K562 (cell line): ENCODE measurements around the gene ACAP3. TPM values are rescaled to one million over a fixed set of nuclear protein-coding genes. Genes with fewer than 3 reads are reported as not detected.
A peak's percentile ranks its signal among the peaks of the same experiment; 100 is the strongest.

Experiments used
- ATAC-seq: fragments of 200-7000 bp; cut with Tn5 transposase; 3 replicates; pipeline ENCODE4 v1.9.1; 2020; ENCODE audit warnings: moderate library complexity
- BruUV-seq: library from RNA; stranded (reverse); fragments of 400-500 nt; replicated peaks from 2 replicates; lab custom pipeline; 2021; lab: Mats Ljungman, UMichigan
- CTCF ChIA-PET: fragments of 300-600 bp; formaldehyde crosslinking; extraction: SDS; loops from one replicate; lab custom pipeline; 2021; ENCODE audit warnings: low intra/inter-chr PET ratio; lab: Yijun Ruan, JAX
- POLR2A ChIA-PET: fragments of 300-600, 350-650 bp; sonication (Branson Sonifier 250); formaldehyde crosslinking; extraction: SDS; loops from one replicate; lab custom pipeline; 2021; ENCODE audit warnings: antibody characterized with exemption, inconsistent platforms; lab: Yijun Ruan, JAX
- DNase-seq, 4 experiments: peaks; one replicate each; pipeline versions ENCODE4 v3.0.0 to v3.0.0-alpha.2; 2011 to 2018; ENCODE audit warnings: low spot score in 3 of 4, mixed read lengths in 3 of 4; ENCODE audit errors: extremely low read depth in 1 of 4
- FAIRE-seq: peaks from 2 replicates; lab custom pipeline; 2011; peaks lifted over from hg19 to GRCh38; lab: Jason Lieb, UNC
- H2AFZ ChIP-seq: 2 replicates; pipeline ENCODE4 v1.6.0; 2011; ENCODE audit warnings: low read depth, low read length, control low read depth, inconsistent platforms
- H3K27ac ChIP-seq: fragments of 200-600 bp; 3 replicates; pipeline ENCODE4 v1.8.0; 2011; ENCODE audit warnings: low read depth, mild to moderate bottlenecking, control low read depth, inconsistent platforms, low read length, moderate library complexity, mixed read lengths; ENCODE audit errors: extremely low read depth
- H3K27me3 ChIP-seq, 2 experiments: fragments of 300-600 bp in 1 of 2; 2 replicates in 1 of 2; 3 replicates in 1 of 2; pipeline versions ENCODE4 v1.6.0 to v1.8.0; 2011; ENCODE audit warnings: inconsistent platforms in 2 of 2, low read length in 2 of 2, mild to moderate bottlenecking in 1 of 2, mixed read lengths in 1 of 2, moderate library complexity in 1 of 2; ENCODE audit not compliant: control insufficient read depth in 2 of 2, insufficient read depth in 2 of 2
- H3K36me3 ChIP-seq: fragments of 300-600 bp; 3 replicates; pipeline ENCODE4 v1.8.0; 2011; ENCODE audit warnings: mild to moderate bottlenecking, low read length, inconsistent platforms; ENCODE audit not compliant: control insufficient read depth, insufficient read depth
- H3K4me1 ChIP-seq, 2 experiments: fragments of 200-600 bp in 1 of 2; replicated peaks in 1 of 2; 2 replicates in 1 of 2; 3 replicates in 1 of 2; pipeline versions ENCODE4 v1.5.1 to v1.8.0; 2011; ENCODE audit warnings: inconsistent platforms in 2 of 2, low read length in 2 of 2, mild to moderate bottlenecking in 1 of 2, mixed read lengths in 1 of 2, moderate library complexity in 1 of 2; ENCODE audit not compliant: control insufficient read depth in 2 of 2, insufficient read depth in 2 of 2
- H3K4me2 ChIP-seq: 2 replicates; pipeline ENCODE4 v1.6.1; 2011; ENCODE audit warnings: low read length, control low read depth, inconsistent platforms, mixed read lengths; ENCODE audit not compliant: insufficient read depth
- H3K4me3 ChIP-seq: fragments of 200-600 bp; sonication (generic), shearing (Covaris generic); 2 replicates; pipeline ENCODE4 v1.5.1; 2016; ENCODE audit warnings: control low read depth, inconsistent platforms
- H3K79me2 ChIP-seq: fragments of 200-600 bp; 3 replicates; pipeline ENCODE4 v1.8.0; 2011; ENCODE audit warnings: low read length, inconsistent platforms; ENCODE audit not compliant: control insufficient read depth, insufficient read depth
- H3K9ac ChIP-seq, 2 experiments: 2 replicates each; pipeline versions ENCODE4 v1.6.0 to v1.6.1; 2011; ENCODE audit warnings: low read depth in 2 of 2, low read length in 2 of 2, control low read depth in 1 of 2, inconsistent platforms in 1 of 2, mild to moderate bottlenecking in 1 of 2, mixed read lengths in 1 of 2; ENCODE audit not compliant: insufficient read depth in 1 of 2
- H3K9me1 ChIP-seq: one replicate; pipeline ENCODE4 v1.6.0; 2011; ENCODE audit warnings: inconsistent platforms, mild to moderate bottlenecking, low read length, moderate library complexity; ENCODE audit not compliant: control insufficient read depth, insufficient read depth
- H3K9me3 ChIP-seq: replicated peaks from 2 replicates; pipeline ENCODE4 v1.5.1; 2011; ENCODE audit warnings: low read depth, low read length, inconsistent platforms; ENCODE audit not compliant: control insufficient read depth, insufficient read depth
- H4K20me1 ChIP-seq: replicated peaks from 2 replicates; pipeline ENCODE4 v1.6.1; 2011; ENCODE audit warnings: low read length, inconsistent platforms, mixed read lengths; ENCODE audit not compliant: control insufficient read depth, insufficient read depth
- POLR2G ChIP-seq: fragments of 200-400 bp; formaldehyde crosslinking; IDR thresholded peaks from 2 replicates; pipeline ENCODE4 v1.6.1; 2017; ENCODE audit warnings: low read depth, mild to moderate bottlenecking, antibody characterized with exemption, low read length, moderate library complexity
- RBFOX2 ChIP-seq: fragments of 200-400 bp; formaldehyde crosslinking; IDR thresholded peaks from 2 replicates; pipeline ENCODE4 v1.6.1; 2017; ENCODE audit warnings: low read depth, mild to moderate bottlenecking, low read length, moderate library complexity
- ZBTB33 ChIP-seq: sonication (generic); formaldehyde crosslinking; IDR thresholded peaks from 2 replicates; pipeline ENCODE4 v1.8.1; 2023; ENCODE audit warnings: mild to moderate bottlenecking, missing genetic modification reagents
- ZBTB7A ChIP-seq: IDR thresholded peaks from 2 replicates; pipeline ENCODE4 v1.6.1; 2011; ENCODE audit warnings: low read depth, mild to moderate bottlenecking, low read length, moderate library complexity, borderline replicate concordance; ENCODE audit not compliant: control insufficient read depth
- ZNF174 ChIP-seq: fragments of 250-450 bp; sonication (Bioruptor Pico); IDR thresholded peaks from 2 replicates; pipeline ENCODE4 v1.4.0; 2020; ENCODE audit warnings: mild to moderate bottlenecking
- WGBS: fragments of 100-300 bp; shearing (Covaris generic); methylation state at CpG from one replicate; pipeline ENCODE4 v1.1.6; 2016; ENCODE audit warnings: low coverage, mixed read lengths; ENCODE audit not compliant: insufficient coverage; ENCODE audit errors: missing lambda C conversion rate; 5-methylcytosine and 5-hydroxymethylcytosine counted together
- in situ Hi-C: fragments of 300-500 bp; cut with MboI; formaldehyde crosslinking; loops from 4 replicates; pipeline ENCODE4 v1.15.0; 2018; ENCODE audit warnings: inconsistent platforms, mixed read lengths
- intact Hi-C: fragments of 100-400 bp; cut with micrococcal nuclease; formaldehyde crosslinking; loops from 2 replicates; pipeline ENCODE4 v1.14.2; 2022
- polyA plus RNA-seq, 8 experiments: library from polyadenylated mRNA; depleted of rRNA in 4 of 8; stranded (reverse) in 5 of 8; unstranded in 3 of 8; fragments of >200 nt; fragmentation: Nextera tagmentation in 2 of 8; fragmentation: Illumina TruSeq in 1 of 8; extraction: Ambion mirVana in 2 of 8; extraction: Trizol in 1 of 8; gene quantifications; 2 replicates each; pipeline versions ENCODE4 v1.2.1 to v1.2.3, GENCODE V29; 2011 to 2014; ENCODE audit warnings: inconsistent platforms in 1 of 8, missing spikeins in 1 of 8
- total RNA-seq, 7 experiments: library from RNA; depleted of rRNA in 6 of 7; stranded (reverse); fragments of >200 nt in 6 of 7; fragmentation: Illumina TruSeq in 2 of 7; extraction: Trizol in 2 of 7; gene quantifications; 2 replicates each; pipeline versions ENCODE4 v1.2.1 to v1.2.3, GENCODE V29; 2011 to 2021; ENCODE audit warnings: low replicate concordance in 1 of 7
- TF ChIP-seq, protein P1 (sequence below): fragments of 450-650 bp; formaldehyde crosslinking; IDR thresholded peaks from 2 replicates; pipeline ENCODE4 v1.4.0; 2020; ENCODE audit warnings: mild to moderate bottlenecking, mixed read lengths

Gene ACAP3
- total and polyA plus RNA-seq, 9 of the 15 experiments (the other 6 are each of a cell fraction or from before 2014, with no cell fraction given): 0.01 to 49.0 (median 12.0) TPM

GRCh38 chr1:1336446-1336845 lies 28.7 kb upstream of the ACAP3 start:
- Histone ChIP-seq H3K4me3 (no peak overlapping the region), H3K79me2 (peaks cover 2% of the 10 kb centered on the region; the same call in 1 of the 3 replicates), H3K27me3 (no peaks in the 10 kb centered on the region), H4K20me1 (peaks cover 26% of the 10 kb centered on the region; the same call in 1 of the 2 replicates), H3K4me2 (no peak overlapping the region), H3K4me1 (peaks cover 0 to 85% of the 10 kb centered on the region in 2 experiments; a peak in 2 of 5 replicates), H2AFZ (no peak overlapping the region), H3K9me1 (peaks cover 7% of the 10 kb centered on the region), H3K9ac (no peak overlapping the region), H3K36me3 (peaks cover 69% of the 10 kb centered on the region; the same call in 2 of the 3 replicates), H3K9me3 (peaks cover 2% of the 10 kb centered on the region; the same call in 1 of the 2 replicates), H3K27ac (no peak overlapping the region)
- intact Hi-C loops: no loop called here
- ChIA-PET POLR2A (interaction anchor here (0.6 to 2.1 kb wide), 5 partner anchors 8 to 89 kb away, joined by 3 to 7 read pairs (median 4); no protein-coding TSS in a partner anchor), CTCF (no interaction called here)
- 93% methylated on average over 23 of the region's 26 CpGs for WGBS
- TF ChIP-seq RBFOX2 (peak; percentile 12; the same call in 1 of the 2 replicates), POLR2G (peak; percentile 53; the same call in 1 of the 2 replicates), ZNF174 (CRISPR knock-in tag) (no peak)
- ATAC-seq (no peak), DNase-seq (no peak), FAIRE-seq (no peak)
- in situ Hi-C loops: no loop called here
- no TSS peak for BruUV-seq

GRCh38 chr1:1335792-1336248 lies 28.1 kb upstream of the ACAP3 start:
- in situ Hi-C loops: no loop called here
- peaks cover 20% of the 10 kb centered on the region; the same call in 1 of the 2 replicates for H4K20me1 ChIP-seq
- no peak overlapping the region; a peak in 1 of 4 replicates for H3K9ac ChIP-seq
- no peaks in the 10 kb centered on the region for H3K27me3 ChIP-seq
- ATAC-seq (no peak), DNase-seq (no peak), FAIRE-seq (no peak)
- intact Hi-C loops: no loop called here
- no TSS peak for BruUV-seq
- H3K9me1 ChIP-seq: peaks cover 7% of the 10 kb centered on the region
- H3K4me2 ChIP-seq: no peak overlapping the region
- H3K9me3 ChIP-seq: no peaks in the 10 kb centered on the region; the same call in 1 of the 2 replicates
- H3K27ac ChIP-seq: no peak overlapping the region
- H3K4me1 ChIP-seq: peaks cover 0 to 87% of the 10 kb centered on the region in 2 experiments; a peak in 2 of 5 replicates
- no peak overlapping the region for H2AFZ ChIP-seq
- ChIA-PET POLR2A (interaction anchor here (0.6 to 2.1 kb wide), 6 partner anchors 8 to 119 kb away, joined by 3 to 8 read pairs (median 4); no protein-coding TSS in a partner anchor), CTCF (no interaction called here)
- TF ChIP-seq ZBTB33 (CRISPR knock-in tag): peak; percentile 81
- TF ChIP-seq ZBTB7A: no peak
- TF ChIP-seq, protein P1, sequence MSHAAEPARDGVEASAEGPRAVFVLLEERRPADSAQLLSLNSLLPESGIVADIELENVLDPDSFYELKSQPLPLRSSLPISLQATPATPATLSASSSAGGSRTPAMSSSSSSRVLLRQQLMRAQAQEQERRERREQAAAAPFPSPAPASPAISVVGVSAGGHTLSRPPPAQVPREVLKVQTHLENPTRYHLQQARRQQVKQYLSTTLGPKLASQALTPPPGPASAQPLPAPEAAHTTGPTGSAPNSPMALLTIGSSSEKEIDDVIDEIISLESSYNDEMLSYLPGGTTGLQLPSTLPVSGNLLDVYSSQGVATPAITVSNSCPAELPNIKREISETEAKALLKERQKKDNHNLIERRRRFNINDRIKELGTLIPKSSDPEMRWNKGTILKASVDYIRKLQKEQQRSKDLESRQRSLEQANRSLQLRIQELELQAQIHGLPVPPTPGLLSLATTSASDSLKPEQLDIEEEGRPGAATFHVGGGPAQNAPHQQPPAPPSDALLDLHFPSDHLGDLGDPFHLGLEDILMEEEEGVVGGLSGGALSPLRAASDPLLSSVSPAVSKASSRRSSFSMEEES (CRISPR knock-in tag): peak; percentile 60
- H3K4me3 ChIP-seq: no peak overlapping the region
- peaks cover 63% of the 10 kb centered on the region; the same call in 2 of the 3 replicates for H3K36me3 ChIP-seq
- 94% methylated on average over 19 of the region's 21 CpGs for WGBS
- H3K79me2 ChIP-seq: peaks cover 2% of the 10 kb centered on the region; the same call in 1 of the 3 replicates
